GM18867 (cell line): ENCODE results near the gene MYOG.

ENCODE experiments used
- ATAC-seq: cut with Tn5 transposase; IDR thresholded peaks from one replicate; pipeline ENCODE4 v1.9.1; 2021; ENCODE audit warnings: mild to moderate bottlenecking, moderate library complexity; ENCODE audit not compliant: unreplicated experiment

Gene MYOG

DNA sequence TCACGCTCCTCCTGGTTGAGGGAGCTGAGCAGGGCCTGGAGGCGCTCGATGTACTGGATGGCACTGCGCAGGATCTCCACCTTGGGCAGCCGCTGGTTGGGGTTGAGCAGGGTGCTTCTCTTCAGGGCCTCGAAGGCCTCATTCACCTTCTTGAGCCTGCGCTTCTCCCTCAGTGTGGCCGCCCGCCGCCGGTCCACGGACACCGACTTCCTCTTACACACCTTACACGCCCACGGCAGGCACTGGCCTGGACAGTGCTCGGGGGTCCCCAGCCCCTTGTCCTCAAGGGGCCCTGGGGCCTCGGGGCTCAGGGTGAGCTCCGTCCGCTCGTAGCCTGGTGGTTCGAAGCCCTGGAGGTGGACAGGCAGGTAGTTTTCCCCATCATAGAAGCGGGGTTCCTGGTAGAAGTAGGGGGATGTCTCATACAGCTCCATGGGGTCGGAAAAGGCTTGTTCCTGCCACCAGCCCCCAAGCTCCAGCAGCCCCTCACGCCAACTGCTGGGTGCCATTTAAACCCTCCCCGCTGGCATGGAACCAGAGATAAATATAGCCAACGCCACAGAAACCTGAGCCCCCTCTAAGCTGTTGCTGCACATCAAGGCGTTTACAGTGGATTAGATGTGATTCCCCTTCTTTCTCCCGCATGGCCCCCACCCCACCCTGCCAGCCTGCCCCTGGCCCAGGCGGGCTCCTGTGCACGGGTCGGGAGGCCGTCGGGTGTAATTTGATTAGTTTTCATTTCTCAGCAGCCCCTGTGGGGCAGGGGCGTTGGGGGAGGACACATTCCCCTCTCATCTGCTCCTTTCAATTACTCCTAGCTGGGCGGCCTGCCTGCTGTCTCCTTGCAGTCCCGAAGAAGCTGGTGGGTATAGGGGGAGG, at the start of gene MYOG:
Gene MYOG (minus strand): TSS at position 485 of the 879 bp plus-strand sequence. CDS start 51 bp downstream, at position 434.
- no peak for ATAC-seq

GRCh38 chr1:203133970-203134725, 48.3 kb upstream of the MYOG start:
- ATAC-seq = no peak

GRCh38 chr1:203131548-203132200, 45.9 kb upstream of the MYOG start:
- ATAC-seq = no peak

GRCh38 chr1:203130358-203130985, 44.7 kb upstream of the MYOG start:
- ATAC-seq = no peak

DNA sequence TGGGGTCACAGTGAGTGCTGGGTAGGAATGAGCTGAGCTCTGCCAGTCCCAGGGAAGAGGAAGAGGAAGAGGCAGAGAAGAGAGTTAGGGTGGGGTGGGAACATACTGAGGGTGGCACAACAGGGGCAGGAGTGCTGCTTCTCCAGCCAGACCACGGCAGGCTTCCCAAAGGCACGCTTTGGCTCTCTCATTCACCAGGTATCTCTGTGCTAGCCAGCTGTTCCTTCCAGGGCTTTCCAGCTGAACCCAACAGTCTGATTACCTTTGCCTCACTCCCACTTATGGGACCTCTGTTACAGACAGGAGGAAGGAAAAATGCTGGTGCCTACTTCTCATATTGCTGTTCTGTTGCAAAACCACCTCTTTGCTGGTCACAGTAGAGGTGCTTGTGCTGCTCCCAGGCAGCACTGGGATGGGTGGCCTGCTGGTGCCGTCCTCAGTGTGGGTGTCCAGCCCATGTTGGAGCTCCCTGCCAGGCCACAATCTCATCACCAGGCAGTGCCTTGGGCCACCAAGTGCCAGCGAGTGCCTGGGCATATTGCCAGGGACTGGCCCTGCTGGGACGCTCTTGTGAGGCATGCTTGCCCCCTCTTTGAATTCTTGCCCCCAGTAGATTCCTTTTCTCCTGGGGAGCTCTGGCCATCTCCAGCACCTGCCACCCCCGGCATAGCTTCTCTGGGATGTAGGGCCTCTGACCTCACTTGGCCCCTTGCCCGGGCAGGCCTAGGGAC, 43.9 kb upstream of the MYOG start:
- ATAC-seq = no peak

DNA sequence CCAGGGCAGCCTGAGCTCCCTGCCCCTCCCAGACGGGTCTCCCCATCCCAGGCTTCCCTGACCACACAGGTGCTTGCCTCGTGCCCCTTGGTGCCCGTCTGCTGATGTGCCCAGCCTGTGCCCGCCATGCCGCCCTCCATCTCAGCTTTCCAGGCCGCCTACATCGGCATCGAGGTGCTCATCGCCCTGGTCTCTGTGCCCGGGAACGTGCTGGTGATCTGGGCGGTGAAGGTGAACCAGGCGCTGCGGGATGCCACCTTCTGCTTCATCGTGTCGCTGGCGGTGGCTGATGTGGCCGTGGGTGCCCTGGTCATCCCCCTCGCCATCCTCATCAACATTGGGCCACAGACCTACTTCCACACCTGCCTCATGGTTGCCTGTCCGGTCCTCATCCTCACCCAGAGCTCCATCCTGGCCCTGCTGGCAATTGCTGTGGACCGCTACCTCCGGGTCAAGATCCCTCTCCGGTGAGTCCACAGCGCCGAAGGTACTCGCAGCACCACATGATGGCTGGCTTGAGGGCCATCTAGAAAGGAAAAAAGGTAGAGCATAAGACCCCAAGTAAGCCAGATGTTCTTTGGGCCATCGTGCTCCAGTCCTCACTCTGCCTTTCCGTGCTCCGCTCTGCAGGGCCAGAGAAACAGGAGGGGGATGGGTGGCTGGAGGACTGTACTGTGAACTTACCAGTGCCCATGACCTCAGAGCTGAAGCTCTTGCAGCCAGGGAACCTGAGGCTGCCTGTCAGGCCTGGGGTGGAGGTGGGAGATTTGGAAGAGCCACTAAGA, 43.1 kb upstream of the MYOG start:
- no peak for ATAC-seq

DNA sequence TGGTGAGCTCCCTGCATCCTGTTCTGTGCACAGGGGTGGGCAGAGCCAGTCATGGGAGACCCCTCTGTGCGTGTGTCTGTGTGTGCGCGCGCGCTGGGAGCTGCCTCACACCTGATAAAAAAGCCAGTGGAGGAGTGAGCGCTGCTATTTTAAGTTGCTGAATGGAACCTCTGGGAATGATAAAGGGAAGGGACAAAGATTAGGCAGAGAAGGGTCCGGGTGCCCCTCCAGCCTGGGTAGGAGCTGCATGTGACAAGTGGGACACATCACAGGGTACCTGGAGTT, 42.6 kb upstream of the MYOG start:
- no peak for ATAC-seq

GRCh38 chr1:203127666-203128430, 42.0 kb upstream of the MYOG start, which contains the start of gene ADORA1:
TSS of gene ADORA1 (plus strand) at chr1:203127726. CDS start at chr1:203128842, 1,116 bp downstream.
- ATAC-seq = no peak

DNA sequence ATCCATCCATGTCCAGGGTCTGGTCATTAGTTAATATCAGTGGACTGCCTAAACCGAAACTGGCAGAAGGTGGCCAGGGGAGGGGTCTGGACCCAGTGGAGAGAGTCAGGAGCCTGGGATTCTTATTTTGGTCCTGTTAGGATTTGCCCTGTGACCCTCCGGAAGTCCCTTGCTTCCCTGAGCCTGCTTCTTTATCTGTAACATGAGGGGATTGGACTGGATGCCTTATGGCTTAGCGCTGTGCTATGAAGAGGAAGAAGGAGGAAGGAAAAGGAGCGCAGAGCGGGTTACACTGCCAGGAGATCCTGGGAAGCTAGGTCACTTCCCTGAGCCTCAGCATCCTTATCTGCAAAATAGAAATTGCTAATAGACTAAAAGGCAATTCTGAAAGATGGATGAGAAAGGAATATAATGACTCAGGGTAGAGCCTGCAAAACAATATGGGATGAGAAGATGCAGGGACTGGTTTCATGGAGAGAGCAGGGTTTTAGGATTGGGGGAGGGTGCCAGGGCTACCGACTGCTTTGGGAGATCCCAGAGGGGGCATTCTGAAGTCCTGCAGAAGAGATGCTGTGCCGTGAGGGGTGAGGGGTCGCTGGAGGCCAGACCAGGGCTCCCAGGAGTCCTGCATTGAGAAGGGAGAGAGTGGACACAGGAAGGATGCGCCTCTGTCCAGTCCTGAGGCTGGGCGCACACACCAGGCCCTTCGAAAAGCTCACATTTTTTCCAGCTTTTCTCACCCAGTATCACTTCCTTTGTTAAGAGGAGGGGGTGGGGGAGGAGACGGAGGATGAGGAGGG, 41.3 kb upstream of the MYOG start:
- no peak for ATAC-seq

- ATAC-seq = no peak
These were observed 40.5 kb upstream of the MYOG start for GRCh38 chr1:203126151-203126865.

DNA sequence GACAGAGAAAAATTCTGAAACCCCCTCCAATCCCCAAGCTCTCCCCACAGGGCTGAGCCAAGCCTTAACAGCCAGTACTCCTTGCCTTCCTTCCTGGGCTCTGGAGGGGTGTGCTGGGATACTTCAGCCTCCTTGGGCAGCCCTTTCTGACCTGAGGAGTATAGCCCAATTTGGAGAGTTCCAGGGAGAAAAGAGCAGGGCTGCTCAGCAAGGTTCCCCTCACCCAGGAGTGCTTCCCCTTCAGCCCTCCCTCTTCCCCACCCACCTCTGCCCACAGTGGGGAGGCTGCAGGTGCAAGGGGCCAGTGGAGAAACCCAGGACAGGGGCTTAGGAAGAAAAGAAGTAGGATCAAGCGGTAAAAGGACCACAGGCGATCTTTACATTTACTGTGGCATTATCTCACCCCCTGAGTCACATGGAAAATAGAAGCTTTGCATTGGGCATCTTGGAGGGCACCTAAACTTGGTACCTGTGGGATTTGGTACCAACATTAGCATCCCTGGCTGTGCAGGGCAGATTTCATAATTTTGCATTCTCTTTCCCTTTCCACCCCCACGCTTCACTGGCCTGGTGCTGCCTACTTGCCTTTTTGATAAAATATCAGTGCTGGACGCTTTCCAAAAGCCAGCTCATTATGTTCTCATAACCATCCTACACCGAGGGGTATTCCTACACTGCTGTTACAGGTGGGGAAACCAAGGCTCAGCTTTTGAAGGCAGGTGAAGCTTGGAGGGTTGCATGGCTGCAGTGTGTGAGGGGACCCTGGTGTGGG, 38.9 kb upstream of the MYOG start:
- no peak for ATAC-seq

DNA sequence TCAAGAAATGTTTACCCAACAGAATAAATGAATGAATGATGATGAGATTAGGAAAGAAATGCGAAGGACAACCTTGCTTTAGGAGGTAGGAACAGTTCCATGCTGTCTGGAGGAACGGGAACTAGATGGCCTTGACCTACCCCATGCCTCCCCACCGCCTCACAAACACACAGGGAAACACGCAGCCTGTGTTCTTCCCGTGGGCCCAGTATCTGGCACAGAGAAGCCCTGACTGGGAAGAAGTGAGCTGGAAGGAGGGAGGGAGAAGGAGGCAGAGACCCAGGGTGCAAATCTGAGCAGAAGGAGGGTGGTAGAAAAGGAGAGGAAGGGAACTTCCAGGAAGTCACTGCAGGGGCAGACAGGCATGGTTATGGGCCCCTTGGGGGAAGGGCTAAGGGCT, 38.2 kb upstream of the MYOG start:
- no peak for ATAC-seq

DNA sequence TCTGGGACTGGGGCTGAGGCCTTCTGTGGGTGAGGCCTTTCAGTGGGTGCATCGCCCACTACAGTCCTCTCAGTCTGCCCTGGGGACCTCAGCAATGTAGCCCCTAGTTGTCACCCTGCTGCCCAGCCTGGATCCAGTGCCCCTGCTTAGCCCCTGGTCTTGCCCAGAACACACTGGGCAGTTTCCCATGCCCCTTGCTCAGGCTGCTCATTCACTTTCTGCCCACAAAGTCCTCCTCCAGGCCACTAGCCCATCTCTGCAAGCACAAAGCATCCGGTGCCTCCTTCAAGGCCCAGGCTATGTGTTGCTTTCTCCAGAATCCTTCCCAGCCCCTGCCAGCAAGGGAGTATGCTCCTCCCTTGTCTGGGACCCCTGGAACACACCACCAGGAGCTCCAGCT, 36.3 kb upstream of the MYOG start:
- ATAC-seq = no peak

GRCh38 chr1:203121186-203122015, 35.6 kb upstream of the MYOG start:
- ATAC-seq = no peak

GRCh38 chr1:203120325-203121153, 34.7 kb upstream of the MYOG start:
- ATAC-seq = no peak
